ENCODE data around the gene MARCOL.

DNA sequence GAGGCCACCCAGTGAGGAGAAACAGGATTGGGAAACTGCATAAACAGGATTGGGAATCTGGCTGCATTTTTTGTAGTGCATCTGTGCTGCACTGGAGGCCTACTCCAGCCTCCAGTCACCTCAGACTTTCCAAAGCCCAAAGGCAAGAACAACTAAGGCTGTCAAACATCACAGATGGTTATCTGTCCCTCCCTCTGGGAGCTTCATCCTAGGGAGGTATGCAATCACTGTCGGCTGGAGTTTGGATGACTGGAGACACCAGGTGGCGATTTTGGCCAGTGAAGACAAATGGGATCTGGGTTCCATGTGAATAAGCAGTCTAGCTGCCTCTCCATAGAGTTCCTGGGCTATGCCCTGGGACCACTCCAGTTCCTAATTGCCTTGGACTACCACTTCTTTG is 21.0 kb downstream of the MARCOL start:
- TF ChIP-seq CTCF (IDR thresholded peaks at IDR 0.05) (no peak), POLR2A (IDR thresholded peaks at IDR 0.05) (no peak)
